Activated T-cell treated with anti-CD3 and anti-CD28 coated beads for 1 hour (primary cell): ENCODE measurements around the gene DNAJC19.

Experiments
- DNase-seq: peaks from one replicate; pipeline ENCODE4 v3.0.0-alpha.2; 2020; ENCODE audit warnings: low read depth

DNAJC19 gene

GRCh38 chr3:180961087-180961486 lies 28.4 kb downstream of the DNAJC19 start:
- DNase-seq: no peak

GRCh38 chr3:180959691-180960090 lies 29.8 kb downstream of the DNAJC19 start:
- DNase-seq: no peak

- DNase-seq: no peak
Observed at GRCh38 chr3:180947761-180948390, 41.7 kb downstream of the DNAJC19 start.

- no peak for DNase-seq
Observed at GRCh38 chr3:180940826-180941225, 48.7 kb downstream of the DNAJC19 start.

DNA sequence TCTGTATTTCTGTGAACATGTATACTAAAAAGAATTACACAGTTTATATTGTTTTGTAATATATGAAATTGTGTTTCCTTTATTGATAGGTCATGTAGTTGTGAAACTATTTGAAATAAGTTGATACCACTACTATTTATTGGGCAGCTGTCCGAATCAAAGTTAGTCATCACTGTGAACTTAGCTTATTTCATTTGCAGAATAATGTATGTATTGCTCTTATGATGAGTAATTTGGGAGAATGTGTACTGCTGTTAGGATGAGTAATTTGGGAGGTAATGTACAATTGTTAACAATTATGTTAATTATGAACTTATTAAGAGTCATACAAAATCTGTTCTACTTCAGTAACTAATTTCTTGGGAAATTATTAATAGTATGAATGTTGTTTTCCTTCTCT lies 54.9 kb downstream of the DNAJC19 start:
- no peak for DNase-seq
